Measurements from ENCODE around the gene CALD1. TPM values are rescaled to one million over a fixed set of nuclear protein-coding genes. Genes with fewer than 3 reads are reported as not detected.

Gene CALD1
- total RNA-seq, 1 experiment from 2014 or later, result 22.1 TPM

DNA sequence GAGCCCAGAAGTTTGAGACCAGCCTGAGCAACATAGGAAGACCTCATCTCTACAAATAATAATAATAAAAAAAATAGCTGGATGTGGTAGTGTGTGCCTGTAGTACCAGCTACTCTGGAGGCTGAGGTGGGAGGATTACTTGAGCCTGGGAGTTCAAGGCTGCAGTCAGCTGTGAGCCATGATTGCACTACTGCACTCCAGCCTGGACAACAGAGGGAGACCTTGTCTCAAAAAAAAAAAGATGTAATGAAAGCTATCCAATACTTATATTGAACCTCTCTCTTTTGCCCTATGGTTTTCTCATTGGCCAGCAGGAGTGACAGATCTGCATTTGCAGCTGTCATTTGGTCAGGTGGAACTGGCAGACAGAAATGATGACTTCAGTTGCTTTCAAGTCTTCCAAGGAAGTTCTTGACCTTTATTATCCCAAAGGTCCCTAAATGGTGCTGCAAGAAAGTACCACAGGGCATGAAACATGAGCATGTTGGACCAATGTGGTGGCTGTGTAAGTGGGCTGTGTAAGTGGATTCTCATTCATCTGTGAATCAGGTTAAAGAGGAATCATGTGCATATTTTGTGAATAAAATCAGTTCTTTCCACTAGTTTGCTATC is 99.4 kb downstream of the CALD1 start:
- Histone ChIP-seq H3K27me3 (ENCODE audit: low read length) (no peaks in the 10 kb centered on the region), H3K4me3 (ENCODE audit: low read length) (no peak overlapping the region), H3K36me3 (ENCODE audit: low read depth, low read length) (no peaks in the 10 kb centered on the region), H3K4me2 (ENCODE audit: low read length) (no peak overlapping the region), H3F3A (ENCODE audit: low read length, unreplicated experiment) (no peaks in the 10 kb centered on the region), H2AFZ (ENCODE audit: low read length) (no peak overlapping the region), H3K79me2 (ENCODE audit: low read length) (no peaks in the 10 kb centered on the region), H3K4me1 (ENCODE audit: insufficient read depth, low read length) (no peaks in the 10 kb centered on the region), H3K9me3 (ENCODE audit: low read length) (no peaks in the 10 kb centered on the region), H3K9me2 (replicated peaks; ENCODE audit: low read length) (no peaks in the 10 kb centered on the region), H4K20me1 (ENCODE audit: low read length) (no peaks in the 10 kb centered on the region), H3K27ac (ENCODE audit: low read length) (no peak overlapping the region), H3K9ac (ENCODE audit: low read length) (no peak overlapping the region)
- TF ChIP-seq EZH2phosphoT487 (IDR thresholded peaks at IDR 0.05; ENCODE audit: borderline replicate concordance, low read length), result no peak
- peak; percentile 20; the same call in 1 of the 2 replicates for TF ChIP-seq CTCF (conservative IDR thresholded peaks at IDR 0.05; ENCODE audit: low read depth, low read length)
- CTCF ChIA-PET, result interaction anchor here (0.6 to 0.7 kb wide), 3 partner anchors 64 to 218 kb away, joined by 3 to 6 read pairs (median 4); no protein-coding TSS in a partner anchor
- ATAC-seq, result no peak; the same call in 1 of the 2 replicates
- BruUV-seq (replicated peaks), result no TSS peak
- intact Hi-C loops (cut with micrococcal nuclease), result loop anchor here (1.0 to 10.0 kb wide), 2 partner anchors 64 to 104 kb away; partner anchors contain the start of gene CALD1
- DNase-seq, result no peak
- POLR2A ChIA-PET (ENCODE audit: unreplicated experiment), result interaction anchor here (0.6 kb wide), 1 partner anchor 48 kb away, joined by 5 read pairs; no protein-coding TSS in a partner anchor

DNA sequence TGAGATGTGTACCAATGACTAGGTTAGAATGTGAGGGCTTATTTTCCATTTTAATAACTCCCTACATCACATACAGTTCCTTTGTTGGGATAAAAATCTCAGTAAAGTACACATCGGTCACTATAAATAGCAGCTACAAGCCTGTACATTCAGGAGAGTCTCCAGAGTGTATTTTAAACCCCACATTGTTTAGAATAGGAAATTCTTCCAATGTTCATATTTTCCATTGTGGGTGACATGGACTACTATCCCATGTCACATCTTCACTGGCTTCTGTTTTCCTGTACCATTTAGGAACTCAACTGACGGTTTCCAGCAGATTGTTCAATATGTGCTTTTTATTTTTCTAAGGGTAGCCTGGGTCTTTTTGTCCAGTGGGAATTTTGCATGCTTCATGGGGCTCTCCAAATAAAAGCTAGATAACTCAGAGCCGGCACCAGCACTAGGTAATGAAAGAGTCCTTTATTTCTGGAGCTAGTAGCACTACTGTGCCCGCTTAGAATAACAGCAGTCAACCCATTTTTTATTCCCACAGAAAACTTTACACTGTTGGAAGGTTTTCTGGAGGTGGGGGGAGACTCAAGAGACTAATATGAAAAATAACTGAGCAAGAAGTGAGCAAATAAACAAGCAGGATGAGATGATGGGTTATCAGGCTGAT is 100.5 kb downstream of the CALD1 start:
- Histone ChIP-seq H4K20me1 (ENCODE audit: low read length) (no peaks in the 10 kb centered on the region), H3K9ac (ENCODE audit: low read length) (no peak overlapping the region), H3K4me1 (ENCODE audit: insufficient read depth, low read length) (no peaks in the 10 kb centered on the region), H3K27me3 (ENCODE audit: low read length) (no peaks in the 10 kb centered on the region), H3K27ac (ENCODE audit: low read length) (no peak overlapping the region), H3K36me3 (ENCODE audit: low read depth, low read length) (no peaks in the 10 kb centered on the region), H3K4me2 (ENCODE audit: low read length) (no peak overlapping the region), H3F3A (ENCODE audit: low read length, unreplicated experiment) (no peaks in the 10 kb centered on the region), H3K79me2 (ENCODE audit: low read length) (no peaks in the 10 kb centered on the region), H3K9me2 (replicated peaks; ENCODE audit: low read length) (no peaks in the 10 kb centered on the region), H3K9me3 (ENCODE audit: low read length) (no peaks in the 10 kb centered on the region), H3K4me3 (ENCODE audit: low read length) (no peak overlapping the region), H2AFZ (ENCODE audit: low read length) (no peak overlapping the region)
- DNase-seq (no peak), ATAC-seq (no peak)
- no peak for TF ChIP-seq EZH2 (IDR thresholded peaks at IDR 0.05; ENCODE audit: low read length, unreplicated experiment)
- TF ChIP-seq CTCF (conservative IDR thresholded peaks at IDR 0.05; ENCODE audit: low read depth, low read length), result no peak
- no peak for TF ChIP-seq EZH2phosphoT487 (IDR thresholded peaks at IDR 0.05; ENCODE audit: borderline replicate concordance, low read length)
- BruUV-seq (replicated peaks), result no TSS peak
- ChIA-PET POLR2A (ENCODE audit: unreplicated experiment) (no interaction called here), CTCF (no interaction called here)
- intact Hi-C loops (cut with micrococcal nuclease), result loop anchor here (1.0 to 10.0 kb wide), 2 partner anchors 63 to 105 kb away; partner anchors contain the start of gene CALD1

DNA sequence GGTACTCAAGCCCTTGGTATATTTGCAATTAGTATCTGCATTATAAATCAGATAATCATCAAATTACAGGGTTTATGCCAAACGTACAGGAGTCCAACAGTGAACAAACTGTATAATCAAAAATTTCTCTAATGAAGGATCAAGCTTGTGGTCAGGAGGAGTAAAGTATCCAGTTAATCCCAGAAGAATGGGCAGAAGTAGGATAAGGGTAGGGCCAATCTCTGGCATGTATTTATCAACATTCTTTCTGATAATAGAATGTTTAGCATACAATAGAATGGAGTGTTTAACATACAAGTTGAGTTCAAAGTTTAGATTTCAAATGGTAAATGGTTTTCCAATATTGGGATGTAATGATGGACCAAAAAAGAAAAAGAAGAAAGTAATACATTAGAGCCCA is 103.0 kb downstream of the CALD1 start:
- H3K9me2 ChIP-seq (replicated peaks; ENCODE audit: low read length), result no peaks in the 10 kb centered on the region
- H3K27ac ChIP-seq (ENCODE audit: low read length), result no peak overlapping the region
- H3K36me3 ChIP-seq (ENCODE audit: low read depth, low read length), result no peaks in the 10 kb centered on the region
- no peak for DNase-seq
- no peak overlapping the region for H3K4me3 ChIP-seq (ENCODE audit: low read length)
- ChIA-PET POLR2A (ENCODE audit: unreplicated experiment) (no interaction called here), CTCF (no interaction called here)
- H3F3A ChIP-seq (ENCODE audit: low read length, unreplicated experiment), result no peaks in the 10 kb centered on the region
- no peaks in the 10 kb centered on the region for H3K27me3 ChIP-seq (ENCODE audit: low read length)
- no peaks in the 10 kb centered on the region for H4K20me1 ChIP-seq (ENCODE audit: low read length)
- no peak for ATAC-seq
- no peak overlapping the region for H2AFZ ChIP-seq (ENCODE audit: low read length)
- TF ChIP-seq EZH2 (IDR thresholded peaks at IDR 0.05; ENCODE audit: low read length, unreplicated experiment), result no peak
- TF ChIP-seq EZH2phosphoT487 (IDR thresholded peaks at IDR 0.05; ENCODE audit: borderline replicate concordance, low read length), result no peak
- TF ChIP-seq CTCF (conservative IDR thresholded peaks at IDR 0.05; ENCODE audit: low read depth, low read length), result no peak
- no peaks in the 10 kb centered on the region for H3K9me3 ChIP-seq (ENCODE audit: low read length)
- BruUV-seq (replicated peaks), result no TSS peak
- H3K4me1 ChIP-seq (ENCODE audit: insufficient read depth, low read length), result peaks cover 18% of the 10 kb centered on the region
- no peak overlapping the region for H3K9ac ChIP-seq (ENCODE audit: low read length)
- H3K79me2 ChIP-seq (ENCODE audit: low read length), result no peaks in the 10 kb centered on the region
- H3K4me2 ChIP-seq (ENCODE audit: low read length), result no peak overlapping the region
- intact Hi-C loops (cut with micrococcal nuclease), result no loop called here

Data from PC-3 (cell line).